PC-3 (cell line): ENCODE results near the gene NCL. TPM values are rescaled to one million over a fixed set of nuclear protein-coding genes. Genes with fewer than 3 reads are reported as not detected.
A peak's percentile ranks its signal among the peaks of the same experiment; 100 is the strongest.

ENCODE experiments used
- ATAC-seq: fragments of 200-7000 bp; cut with Tn5 transposase; 2 replicates; pipeline ENCODE4 v1.9.1; 2020; ENCODE audit warnings: mild to moderate bottlenecking, moderate library complexity
- BruUV-seq: library from RNA; stranded (reverse); fragments of 400-500 nt; replicated peaks from 2 replicates; lab custom pipeline; 2021; lab: Mats Ljungman, UMichigan
- CTCF ChIA-PET: fragments of 300-600 bp; sonication (Branson Sonifier 250); formaldehyde crosslinking; loops from one replicate; lab custom pipeline; 2022; ENCODE audit warnings: antibody characterized with exemption; lab: Charles Lee
- POLR2A ChIA-PET: fragments of 300-600 bp; sonication (Branson Sonifier 250); formaldehyde crosslinking; loops from one replicate; lab custom pipeline; 2022; ENCODE audit warnings: antibody characterized with exemption; ENCODE audit not compliant: unreplicated experiment; lab: Charles Lee
- DNase-seq: peaks from one replicate; pipeline ENCODE4 v3.0.0-alpha.2; 2015
- H2AFZ ChIP-seq: fragments of 300-600 bp; sonication (generic); 2 replicates; pipeline ENCODE4 v1.6.0; 2016; ENCODE audit warnings: antibody characterized with exemption, low read length
- H3F3A ChIP-seq: fragments of 300-600 bp; sonication (generic); one replicate; pipeline ENCODE4 v1.6.0; 2017; ENCODE audit warnings: antibody characterized with exemption, low read length, control low read depth, mild to moderate bottlenecking; ENCODE audit not compliant: unreplicated experiment
- H3K27ac ChIP-seq: fragments of 300-600 bp; sonication (generic); 2 replicates; pipeline ENCODE4 v1.5.1; 2016; ENCODE audit warnings: mild to moderate bottlenecking, low read length
- H3K27me3 ChIP-seq: fragments of 300-600 bp; sonication (generic); 2 replicates; pipeline ENCODE4 v1.6.1; 2016; ENCODE audit warnings: low read length, mixed read lengths
- H3K36me3 ChIP-seq: fragments of 300-600 bp; sonication (generic); 2 replicates; pipeline ENCODE4 v1.6.1; 2016; ENCODE audit warnings: low read depth, mixed run types, low read length, mixed read lengths
- H3K4me1 ChIP-seq: fragments of 300-600 bp; sonication (generic); 2 replicates; pipeline ENCODE4 v1.5.1; 2016; ENCODE audit warnings: low read length; ENCODE audit not compliant: insufficient read depth
- H3K4me2 ChIP-seq: fragments of 300-600 bp; sonication (generic); 2 replicates; pipeline ENCODE4 v1.6.0; 2016; ENCODE audit warnings: low read length
- H3K4me3 ChIP-seq: fragments of 300-600 bp; sonication (generic); 2 replicates; pipeline ENCODE4 v1.5.1; 2016; ENCODE audit warnings: mild to moderate bottlenecking, low read length, mixed read lengths
- H3K79me2 ChIP-seq: fragments of 300-600 bp; sonication (generic); 2 replicates; pipeline ENCODE4 v1.6.1; 2017; ENCODE audit warnings: low read length, mixed read lengths
- H3K9ac ChIP-seq: fragments of 300-600 bp; sonication (generic); 2 replicates; pipeline ENCODE4 v1.6.0; 2016; ENCODE audit warnings: mild to moderate bottlenecking, low read length
- H3K9me2 ChIP-seq: fragments of 300-600 bp; sonication (generic); replicated peaks from 2 replicates; pipeline ENCODE4 v1.6.1; 2016; ENCODE audit warnings: mixed run types, low read length, mixed read lengths
- H3K9me3 ChIP-seq: fragments of 300-600 bp; sonication (generic); 2 replicates; pipeline ENCODE4 v1.6.1; 2016; ENCODE audit warnings: low read length, mixed read lengths
- H4K20me1 ChIP-seq: fragments of 300-600 bp; sonication (generic); 2 replicates; pipeline ENCODE4 v1.6.1; 2016; ENCODE audit warnings: low read length, mixed read lengths
- EZH2 ChIP-seq: fragments of 300-600 bp; sonication (generic); IDR thresholded peaks from one replicate; pipeline ENCODE4 v1.6.1; 2017; ENCODE audit warnings: antibody characterized with exemption, mild to moderate bottlenecking, low read length; ENCODE audit not compliant: unreplicated experiment
- EZH2phosphoT487 ChIP-seq: fragments of 300-600 bp; sonication (generic); IDR thresholded peaks from 2 replicates; pipeline ENCODE4 v1.6.1; 2018; ENCODE audit warnings: mild to moderate bottlenecking, antibody characterized with exemption, low read length, borderline replicate concordance
- intact Hi-C: fragments of 100-400 bp; cut with micrococcal nuclease; formaldehyde crosslinking; loops from 2 replicates; pipeline ENCODE4 v1.9.0; 2023
- total RNA-seq: library from RNA; depleted of rRNA; stranded (reverse); fragments of >200 nt; gene quantifications from 2 replicates; pipeline ENCODE4 v1.2.3, GENCODE V29; 2014
- TF ChIP-seq, protein P1 (sequence below): fragments of 300-600 bp; sonication (generic); conservative IDR thresholded peaks from 2 replicates; pipeline ENCODE4 v1.5.1; 2017; ENCODE audit warnings: antibody characterized with exemption, low read depth, mild to moderate bottlenecking, low read length

The NCL gene
- total RNA-seq, 1 experiment from 2014 or later, result 430 TPM

DNA sequence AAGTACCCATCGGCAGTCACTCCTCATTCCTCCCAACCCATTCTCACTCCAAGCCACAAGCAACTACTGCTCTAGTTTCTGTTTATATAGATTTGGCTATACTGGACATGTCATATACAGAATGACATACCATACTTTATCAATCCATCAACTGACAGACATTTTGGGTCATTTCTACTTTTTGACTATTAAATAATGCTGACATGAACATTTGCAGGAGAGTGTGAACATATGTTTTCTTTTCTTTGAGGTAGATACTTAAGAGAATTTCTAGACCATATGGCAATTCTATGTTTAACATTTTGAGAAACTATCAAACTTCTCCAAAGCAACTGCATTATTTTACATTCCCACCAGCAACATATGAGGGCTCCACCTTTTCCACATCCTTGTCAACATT lies 33.4 kb upstream of the NCL start:
- H4K20me1 ChIP-seq, result no peaks in the 10 kb centered on the region
- no peaks in the 10 kb centered on the region for H3K4me1 ChIP-seq
- intact Hi-C loops, result no loop called here
- BruUV-seq, result no TSS peak
- DNase-seq (no peak), ATAC-seq (peak; percentile 40)
- H3K27me3 ChIP-seq, result no peaks in the 10 kb centered on the region
- POLR2A ChIA-PET, result no interaction called here
- H3K36me3 ChIP-seq, result no peaks in the 10 kb centered on the region
- no peaks in the 10 kb centered on the region for H3K79me2 ChIP-seq
- no peak overlapping the region for H3K9ac ChIP-seq
- H3K9me3 ChIP-seq, result no peaks in the 10 kb centered on the region
- CTCF ChIA-PET, result no interaction called here
- H3K4me2 ChIP-seq, result no peak overlapping the region
- H3F3A ChIP-seq, result no peaks in the 10 kb centered on the region
- H3K27ac ChIP-seq, result no peak overlapping the region
- H3K4me3 ChIP-seq, result no peak overlapping the region
- no peak overlapping the region for H2AFZ ChIP-seq
- no peaks in the 10 kb centered on the region for H3K9me2 ChIP-seq
- no peak for TF ChIP-seq EZH2phosphoT487
- TF ChIP-seq EZH2, result no peak
- TF ChIP-seq, protein P1, sequence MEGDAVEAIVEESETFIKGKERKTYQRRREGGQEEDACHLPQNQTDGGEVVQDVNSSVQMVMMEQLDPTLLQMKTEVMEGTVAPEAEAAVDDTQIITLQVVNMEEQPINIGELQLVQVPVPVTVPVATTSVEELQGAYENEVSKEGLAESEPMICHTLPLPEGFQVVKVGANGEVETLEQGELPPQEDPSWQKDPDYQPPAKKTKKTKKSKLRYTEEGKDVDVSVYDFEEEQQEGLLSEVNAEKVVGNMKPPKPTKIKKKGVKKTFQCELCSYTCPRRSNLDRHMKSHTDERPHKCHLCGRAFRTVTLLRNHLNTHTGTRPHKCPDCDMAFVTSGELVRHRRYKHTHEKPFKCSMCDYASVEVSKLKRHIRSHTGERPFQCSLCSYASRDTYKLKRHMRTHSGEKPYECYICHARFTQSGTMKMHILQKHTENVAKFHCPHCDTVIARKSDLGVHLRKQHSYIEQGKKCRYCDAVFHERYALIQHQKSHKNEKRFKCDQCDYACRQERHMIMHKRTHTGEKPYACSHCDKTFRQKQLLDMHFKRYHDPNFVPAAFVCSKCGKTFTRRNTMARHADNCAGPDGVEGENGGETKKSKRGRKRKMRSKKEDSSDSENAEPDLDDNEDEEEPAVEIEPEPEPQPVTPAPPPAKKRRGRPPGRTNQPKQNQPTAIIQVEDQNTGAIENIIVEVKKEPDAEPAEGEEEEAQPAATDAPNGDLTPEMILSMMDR, result no peak

DNA sequence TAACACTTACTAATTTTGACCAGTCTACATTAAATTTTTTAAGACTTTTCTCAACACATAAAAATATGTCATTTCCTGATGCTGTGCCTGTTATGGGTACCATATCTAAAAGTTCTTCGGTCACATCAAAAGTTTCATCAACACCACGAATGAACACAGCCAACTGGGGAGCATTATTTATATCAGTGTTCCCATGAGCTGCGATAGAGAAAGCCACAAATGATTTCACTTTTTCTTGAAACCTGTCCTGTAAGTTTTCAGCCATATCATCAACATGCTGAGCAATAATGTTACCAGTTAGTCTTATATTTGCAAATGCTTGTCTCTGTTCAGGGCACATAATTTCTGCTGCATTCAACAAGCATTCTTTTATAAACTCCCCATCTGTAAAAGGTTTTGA lies 30.4 kb upstream of the NCL start:
- no peak overlapping the region for H2AFZ ChIP-seq
- no peak overlapping the region for H3K4me3 ChIP-seq
- TF ChIP-seq EZH2phosphoT487, result no peak
- TF ChIP-seq, protein P1, result no peak
- BruUV-seq, result no TSS peak
- H3K9me3 ChIP-seq, result no peaks in the 10 kb centered on the region
- DNase-seq (no peak), ATAC-seq (no peak)
- intact Hi-C loops, result no loop called here
- H3K36me3 ChIP-seq, result no peaks in the 10 kb centered on the region
- ChIA-PET POLR2A (no interaction called here), CTCF (no interaction called here)
- no peaks in the 10 kb centered on the region for H3K27me3 ChIP-seq
- H3K79me2 ChIP-seq, result no peaks in the 10 kb centered on the region
- no peaks in the 10 kb centered on the region for H3F3A ChIP-seq
- no peaks in the 10 kb centered on the region for H4K20me1 ChIP-seq
- no peak overlapping the region for H3K4me2 ChIP-seq
- no peaks in the 10 kb centered on the region for H3K9me2 ChIP-seq
- no peak overlapping the region for H3K27ac ChIP-seq
- no peak overlapping the region for H3K9ac ChIP-seq
- H3K4me1 ChIP-seq, result no peaks in the 10 kb centered on the region

DNA sequence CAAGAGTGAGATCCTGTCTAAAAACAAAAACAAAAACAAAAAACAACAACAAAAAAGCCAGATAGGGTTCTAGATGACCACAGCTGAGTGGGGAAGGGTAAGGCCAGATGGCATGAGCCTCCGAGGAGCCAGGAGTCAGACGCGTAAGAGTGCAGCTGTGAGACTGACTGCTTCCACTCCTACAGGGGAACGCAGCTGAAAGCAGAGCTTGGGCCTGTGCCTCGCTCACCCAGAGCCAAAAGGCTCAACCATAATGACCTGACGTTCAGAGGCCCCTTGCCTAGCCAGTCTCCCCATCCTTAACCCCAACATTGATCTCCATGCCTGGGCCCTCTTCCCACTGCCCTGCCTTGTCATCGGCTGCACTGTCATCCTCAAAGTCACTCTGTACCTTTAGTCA lies 26.5 kb upstream of the NCL start:
- Histone ChIP-seq H3K4me2 (no peak overlapping the region), H3K9ac (no peak overlapping the region), H3F3A (no peaks in the 10 kb centered on the region), H3K27ac (no peak overlapping the region), H3K4me3 (no peak overlapping the region), H3K79me2 (no peaks in the 10 kb centered on the region), H4K20me1 (no peaks in the 10 kb centered on the region), H3K4me1 (no peaks in the 10 kb centered on the region), H2AFZ (no peak overlapping the region), H3K9me2 (no peaks in the 10 kb centered on the region), H3K36me3 (no peaks in the 10 kb centered on the region), H3K9me3 (no peaks in the 10 kb centered on the region), H3K27me3 (no peaks in the 10 kb centered on the region)
- DNase-seq (no peak), ATAC-seq (no peak)
- TF ChIP-seq, protein P1, result no peak
- TF ChIP-seq EZH2phosphoT487 (no peak), EZH2 (no peak)
- POLR2A ChIA-PET, result no interaction called here
- no TSS peak for BruUV-seq
- intact Hi-C loops, result no loop called here
- CTCF ChIA-PET, result no interaction called here
